NB4 (cell line): Measurements from ENCODE around the gene MXRA7.
"Not testable (repeated sequence)": the region's sequence is repeated elsewhere in the genome, so short reads cannot be mapped to it uniquely, and the experiment has no call there.

Experiments
- DNase-seq: peaks from one replicate; pipeline ENCODE4 v3.0.0; 2010; ENCODE audit warnings: low read depth
- H3K4me3 ChIP-seq: one replicate; pipeline ENCODE4 v1.5.1; 2011; ENCODE audit warnings: mild to moderate bottlenecking, low read depth, low read length, moderate library complexity
- CTCF ChIP-seq: IDR thresholded peaks from one replicate; pipeline ENCODE4 v1.5.1; 2012; ENCODE audit warnings: low read depth, low read length
- MYC ChIP-seq: IDR thresholded peaks from 2 replicates; pipeline ENCODE4 v1.6.1; 2011; ENCODE audit warnings: low read depth, low read length
- POLR2A ChIP-seq: IDR thresholded peaks from 2 replicates; pipeline ENCODE4 v1.6.1; 2011; ENCODE audit warnings: mild to moderate bottlenecking; ENCODE audit not compliant: insufficient read length; ENCODE audit errors: extremely low read depth
- TF ChIP-seq, protein P1 (sequence below): IDR thresholded peaks from 2 replicates; pipeline ENCODE4 v1.6.1; 2011; ENCODE audit warnings: low read depth, low read length

MXRA7 gene

DNA sequence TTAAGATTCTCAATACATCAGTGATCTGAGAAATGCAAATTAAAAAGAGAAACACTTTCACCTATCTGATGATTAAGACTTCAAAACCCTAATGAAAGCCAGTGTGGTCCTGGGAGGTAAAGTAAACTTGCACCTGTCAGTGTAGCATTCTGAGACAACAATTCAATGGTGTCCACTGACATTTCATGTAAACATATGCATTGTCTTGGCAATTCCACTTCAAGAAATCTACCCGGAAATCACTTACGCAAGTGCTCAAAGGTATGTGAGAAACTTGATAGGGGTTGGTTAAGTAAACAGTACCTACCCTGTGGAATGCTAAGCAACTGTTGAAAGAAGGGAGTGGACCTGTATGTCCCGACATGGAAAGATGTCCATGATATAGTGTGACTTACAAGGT lies 69.3 kb downstream of the MXRA7 start:
- no peak for DNase-seq
- H3K4me3 ChIP-seq = no peak overlapping the region
- no peak for TF ChIP-seq MYC
- TF ChIP-seq CTCF = no peak
- TF ChIP-seq, protein P1, sequence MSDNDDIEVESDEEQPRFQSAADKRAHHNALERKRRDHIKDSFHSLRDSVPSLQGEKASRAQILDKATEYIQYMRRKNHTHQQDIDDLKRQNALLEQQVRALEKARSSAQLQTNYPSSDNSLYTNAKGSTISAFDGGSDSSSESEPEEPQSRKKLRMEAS = no peak
- no peak for TF ChIP-seq POLR2A

DNA sequence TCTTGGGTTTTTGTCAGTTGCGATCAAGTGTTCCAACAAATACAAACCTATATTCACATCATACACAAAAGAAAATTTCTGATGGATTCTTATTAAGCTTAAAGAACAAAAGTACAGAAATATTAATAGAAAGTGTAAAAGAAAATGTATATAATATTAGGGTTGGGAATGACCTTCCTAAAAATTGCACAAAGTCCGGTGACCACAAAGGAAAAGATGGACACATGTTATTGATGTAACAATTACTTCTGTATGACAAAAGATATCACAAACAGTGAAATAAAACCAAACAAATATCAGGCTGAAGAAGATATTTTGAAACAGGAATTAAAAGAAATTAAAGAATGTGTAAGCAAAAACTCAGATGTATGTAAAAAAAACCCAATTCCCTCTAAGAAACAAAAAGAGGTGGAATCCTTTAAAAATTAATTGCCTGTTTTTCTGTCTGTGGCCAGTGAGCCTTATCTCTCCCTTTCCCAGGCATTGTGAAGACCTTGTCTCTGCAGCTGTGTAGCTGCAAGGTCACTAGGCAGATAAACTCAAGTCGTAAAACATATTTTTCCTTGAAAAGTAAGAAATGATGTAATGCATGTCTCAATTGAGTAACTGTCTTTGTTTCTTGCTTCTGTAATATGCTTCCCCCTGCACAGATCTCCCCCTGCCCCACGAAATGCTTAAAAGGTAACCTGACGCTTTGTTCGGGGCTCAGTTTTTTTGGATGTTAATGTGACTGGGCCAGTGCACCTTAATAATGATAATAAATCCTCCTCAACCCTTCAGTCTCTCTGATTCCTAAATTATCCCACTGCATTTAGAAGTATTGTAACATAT lies 70.0 kb downstream of the MXRA7 start:
- no peak overlapping the region for H3K4me3 ChIP-seq
- TF ChIP-seq CTCF (no peak), MYC (no peak), POLR2A (no peak)
- TF ChIP-seq, protein P1 = no peak
- peak; percentile 47 for DNase-seq

DNA sequence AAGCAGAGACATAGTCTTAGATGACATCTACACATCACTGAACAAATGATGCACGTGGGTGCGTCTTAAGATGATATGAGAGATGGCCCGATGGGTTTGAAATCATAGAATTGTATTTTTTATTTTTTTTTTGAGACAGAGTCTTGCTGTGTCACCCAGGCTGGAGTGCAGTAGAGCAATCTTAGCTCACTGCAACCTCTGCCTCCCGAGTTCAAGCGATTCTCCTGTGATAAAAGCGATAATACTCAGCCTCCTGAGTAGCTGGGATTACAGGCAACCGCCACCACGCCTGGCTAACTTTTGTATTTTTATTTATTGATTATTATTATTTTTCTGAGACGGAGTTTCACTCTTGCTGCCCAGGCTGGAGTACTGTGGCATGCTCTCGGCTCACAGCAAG lies 72.5 kb downstream of the MXRA7 start:
- no peak overlapping the region for H3K4me3 ChIP-seq
- no peak for TF ChIP-seq POLR2A
- TF ChIP-seq CTCF = no peak
- TF ChIP-seq, protein P1 = no peak
- TF ChIP-seq MYC = no peak
- DNase-seq = no peak

DNA sequence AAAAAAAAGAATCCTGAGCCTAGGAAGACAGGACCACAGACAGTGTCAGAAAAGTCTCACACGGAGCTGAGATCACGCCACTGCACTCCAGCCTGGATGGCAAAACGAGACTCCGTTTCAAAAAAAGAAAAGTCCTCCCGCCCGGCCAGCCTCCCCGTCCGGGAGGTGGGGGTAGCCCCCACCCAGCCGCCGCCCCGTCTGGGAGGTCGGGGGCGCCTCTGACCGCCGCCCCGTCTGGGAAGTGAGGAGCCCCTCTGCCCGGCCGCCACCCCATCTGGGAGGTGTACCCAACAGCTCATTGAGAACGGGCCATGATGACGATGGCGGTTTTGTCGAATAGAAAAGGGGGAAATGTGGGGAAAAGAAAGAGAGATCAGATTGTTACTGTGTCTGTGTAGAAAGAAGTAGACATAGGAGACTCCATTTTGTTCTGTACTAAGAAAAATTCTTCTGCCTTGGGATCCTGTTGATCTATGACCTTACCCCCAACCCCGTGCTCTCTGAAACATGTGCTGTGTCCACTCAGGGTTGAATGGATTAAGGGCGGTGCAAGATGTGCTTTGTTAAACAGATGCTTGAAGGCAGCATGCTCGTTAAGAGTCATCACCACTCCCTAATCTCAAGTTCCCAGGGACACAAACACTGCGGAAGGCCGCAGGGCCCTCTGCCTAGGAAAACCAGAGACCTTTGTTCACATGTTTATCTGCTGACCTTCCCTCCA lies 74.1 kb downstream of the MXRA7 start:
- not testable (repeated sequence) for DNase-seq, H3K4me3 ChIP-seq

DNA sequence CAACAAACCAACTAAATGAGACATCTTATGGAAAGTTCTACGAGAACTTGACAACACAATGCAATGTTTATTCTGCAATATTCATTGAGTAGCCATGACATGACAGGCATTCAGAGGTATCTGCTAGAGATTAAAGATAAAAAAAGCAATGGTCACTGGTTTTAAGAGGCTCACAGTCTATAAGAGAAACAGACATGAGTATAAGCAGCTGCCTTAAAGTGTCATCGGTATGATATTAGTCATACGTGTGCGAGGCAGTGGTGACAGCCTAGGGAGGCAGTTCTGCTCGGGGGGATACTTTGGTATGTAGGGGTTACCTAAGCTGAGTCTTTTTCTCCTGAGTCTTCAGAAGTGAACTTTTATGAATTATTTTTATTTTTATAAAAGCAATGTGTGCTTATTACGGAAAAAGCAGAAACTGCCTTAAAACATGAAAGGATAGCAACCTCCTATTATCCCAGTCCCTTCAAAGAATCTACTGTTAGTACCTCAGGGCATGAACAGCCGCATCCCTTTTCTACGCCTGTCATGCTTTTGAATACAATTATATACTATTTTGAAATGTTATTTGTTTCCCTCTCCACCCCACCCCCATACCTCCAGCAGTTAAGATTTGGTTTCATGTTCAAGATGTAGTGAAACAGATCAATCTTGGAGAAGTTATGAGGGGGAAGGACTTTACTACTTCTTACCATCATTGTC lies 75.0 kb downstream of the MXRA7 start:
- H3K4me3 ChIP-seq = no peak overlapping the region
- TF ChIP-seq CTCF (no peak), MYC (no peak), POLR2A (no peak)
- TF ChIP-seq, protein P1 = no peak
- DNase-seq = no peak

- TF ChIP-seq POLR2A (no peak), MYC (no peak)
- no peak overlapping the region for H3K4me3 ChIP-seq
- no peak for DNase-seq
Measured at GRCh38 chr17:76635039-76635438, 75.7 kb downstream of the MXRA7 start.
